ENCODE measurements around the gene SLC22A15.
A peak's percentile ranks its signal among the peaks of the same experiment; 100 is the strongest.
"Not testable (repeated sequence)": the region's sequence is repeated elsewhere in the genome, so short reads cannot be mapped to it uniquely, and the experiment has no call there.

SLC22A15 gene

DNA sequence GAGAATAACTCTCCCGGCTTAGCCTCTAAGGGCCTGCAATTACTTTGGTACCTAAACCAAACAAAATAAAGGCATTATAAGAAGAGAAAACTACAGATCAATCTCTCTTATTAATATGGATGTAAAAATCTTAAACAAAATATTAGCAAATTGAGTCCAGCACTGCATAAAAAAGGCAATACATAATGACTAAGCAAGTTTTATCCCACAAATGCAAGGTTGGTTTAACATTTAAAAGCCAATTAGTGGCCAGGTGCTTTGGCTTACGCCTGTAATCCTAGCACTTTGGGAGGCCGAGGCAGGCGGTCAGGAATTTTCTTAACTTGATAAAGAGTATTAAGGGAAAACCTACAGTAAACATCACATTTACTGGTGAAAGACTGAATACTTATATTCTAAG lies 67.8 kb downstream of the SLC22A15 start:
- no peak for DNase-seq

DNA sequence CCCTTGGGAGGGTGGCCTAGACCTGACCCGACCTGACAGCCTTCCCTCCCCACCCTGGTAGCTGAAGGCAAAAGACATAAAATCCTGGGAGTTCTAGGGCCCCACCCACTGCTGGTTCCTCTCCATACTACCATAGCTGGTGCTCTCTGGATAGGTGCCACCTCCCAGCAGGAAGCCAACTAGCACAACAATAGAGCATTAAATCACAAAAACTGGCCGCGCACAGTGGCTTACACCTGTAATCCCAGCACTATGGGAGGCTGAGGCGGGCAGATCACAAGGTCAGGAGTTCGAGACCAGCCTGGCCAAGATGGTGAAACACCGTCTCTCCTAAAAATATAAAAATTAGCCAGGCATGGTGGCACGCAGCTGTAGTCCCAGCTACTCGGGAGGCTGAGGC lies 70.6 kb downstream of the SLC22A15 start:
- not testable (repeated sequence) for DNase-seq

DNA sequence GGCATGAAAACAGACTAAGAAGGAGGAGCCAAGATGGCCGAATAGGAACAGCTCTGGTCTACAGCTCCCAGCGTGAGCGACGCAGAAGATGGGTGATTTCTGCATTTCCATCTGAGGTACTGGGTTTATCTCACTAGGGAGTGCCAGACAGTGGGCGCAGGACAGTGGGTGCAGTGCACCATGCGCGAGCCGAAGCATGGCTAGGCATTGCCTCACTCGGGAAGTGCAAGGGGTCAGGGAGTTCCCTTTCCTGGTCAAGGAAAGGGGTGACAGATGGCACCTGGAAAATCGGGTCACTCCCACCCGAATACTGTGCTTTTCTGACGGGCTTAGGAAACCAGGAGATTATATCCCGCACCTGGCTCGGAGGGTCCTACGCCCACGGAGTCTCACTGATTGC lies 75.6 kb downstream of the SLC22A15 start:
- DNase-seq: not testable (repeated sequence)

DNA sequence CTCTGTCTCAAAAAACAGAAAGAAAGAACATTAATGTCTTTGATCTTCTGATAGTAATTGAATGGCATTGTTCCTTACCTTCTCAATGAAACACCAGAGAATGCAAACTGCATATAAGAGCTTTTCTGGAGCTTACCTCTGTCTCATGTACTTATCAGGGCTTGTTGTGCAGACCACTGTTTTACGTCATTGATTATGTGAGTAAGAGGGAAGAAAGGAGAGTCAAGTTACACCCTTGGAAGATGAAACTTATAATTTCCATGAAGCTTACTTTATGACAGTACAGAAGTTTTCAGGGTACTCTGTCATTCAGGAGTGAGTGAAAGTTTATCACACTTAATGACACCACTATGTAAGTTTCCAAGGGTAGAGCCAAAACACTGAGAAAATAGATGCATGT lies 85.9 kb downstream of the SLC22A15 start:
- peak; percentile 23 for DNase-seq

DNA sequence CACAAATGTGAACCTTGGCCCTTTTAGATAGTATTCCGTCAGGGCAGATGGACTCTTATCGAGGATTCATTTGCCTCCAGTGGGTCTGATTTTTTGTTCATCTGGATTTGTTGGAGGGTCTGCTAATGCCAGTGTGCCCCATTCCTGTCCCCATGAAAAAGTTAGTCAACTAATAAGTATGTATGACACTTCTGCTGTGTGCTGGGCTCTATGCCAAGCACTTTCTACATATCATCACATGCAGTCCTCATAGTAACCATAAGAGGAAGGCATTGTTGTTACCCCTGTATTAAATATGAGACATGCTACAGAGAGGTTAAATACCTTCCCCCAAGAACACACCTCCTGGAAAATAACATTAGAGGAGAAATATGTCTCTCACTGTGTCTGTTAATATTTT lies 88.3 kb downstream of the SLC22A15 start:
- DNase-seq: peak; percentile 78

DNA sequence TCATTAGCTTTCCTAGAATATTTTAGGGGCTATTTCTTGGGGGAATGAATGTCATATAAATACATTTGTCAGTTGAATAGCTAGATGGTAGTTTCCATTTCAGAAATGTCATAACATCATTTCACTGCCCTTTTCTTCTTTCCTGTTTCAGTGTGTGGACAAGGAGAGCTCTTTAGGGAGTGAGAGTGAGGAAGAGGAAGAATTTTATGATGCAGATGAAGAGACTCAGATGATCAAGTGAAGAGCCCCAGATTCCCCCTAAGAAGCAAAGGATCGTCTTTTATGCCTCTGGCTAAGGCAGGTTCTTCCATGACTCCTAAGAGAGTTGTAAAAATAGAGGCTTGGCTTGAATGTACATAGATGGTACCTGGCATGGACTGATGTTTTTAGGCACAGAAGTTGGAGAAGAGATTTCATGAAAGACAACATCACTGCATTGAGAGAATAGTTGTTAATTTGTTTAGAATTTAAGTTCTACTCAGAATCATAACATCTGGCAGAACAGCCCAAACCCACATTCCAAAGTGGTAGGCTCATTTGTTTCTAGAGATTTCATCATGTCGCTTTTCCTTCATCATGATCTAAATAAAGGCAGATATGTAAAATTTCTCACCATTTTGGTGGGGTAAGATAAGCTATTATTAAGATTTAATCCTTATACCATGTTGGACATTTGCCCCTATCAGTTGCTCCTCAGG lies 90.7 kb downstream of the SLC22A15 start:
- peak; percentile 88 for DNase-seq

DNA sequence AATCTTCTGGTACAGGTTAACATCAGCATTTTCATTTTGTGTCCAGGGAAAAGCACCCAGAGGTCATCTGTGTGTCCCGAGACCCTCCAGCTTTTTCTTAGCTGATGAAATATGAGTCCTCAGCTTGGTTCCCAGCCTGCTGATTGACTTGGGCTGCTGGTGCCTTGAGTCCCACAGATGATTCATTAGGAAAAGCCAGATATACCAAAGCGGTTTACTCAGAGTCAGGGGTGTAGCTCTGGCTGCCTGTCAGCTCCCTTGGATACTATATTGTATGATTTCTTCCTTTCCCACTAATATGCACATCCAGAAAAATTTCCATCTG lies 91.2 kb downstream of the SLC22A15 start:
- DNase-seq: peak; percentile 93

DNA sequence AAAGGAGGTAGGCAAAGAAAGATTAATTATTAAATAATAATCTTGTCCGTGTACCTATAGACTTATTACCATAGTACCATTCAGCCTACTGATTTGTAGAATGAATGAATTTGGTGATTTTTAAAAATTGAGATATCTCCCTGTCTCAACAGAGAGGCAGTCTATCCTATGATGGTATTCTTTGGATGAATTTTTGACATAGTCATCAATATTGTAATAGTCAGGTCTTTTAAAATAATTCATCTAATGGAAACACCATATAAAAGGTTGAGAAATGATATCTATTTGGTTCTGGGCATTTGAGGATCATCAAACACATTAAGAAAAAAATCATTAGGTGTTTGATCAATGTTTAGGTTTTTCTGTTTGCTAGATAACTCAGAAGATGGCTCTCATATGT lies 99.3 kb downstream of the SLC22A15 start:
- DNase-seq: no peak

DNA sequence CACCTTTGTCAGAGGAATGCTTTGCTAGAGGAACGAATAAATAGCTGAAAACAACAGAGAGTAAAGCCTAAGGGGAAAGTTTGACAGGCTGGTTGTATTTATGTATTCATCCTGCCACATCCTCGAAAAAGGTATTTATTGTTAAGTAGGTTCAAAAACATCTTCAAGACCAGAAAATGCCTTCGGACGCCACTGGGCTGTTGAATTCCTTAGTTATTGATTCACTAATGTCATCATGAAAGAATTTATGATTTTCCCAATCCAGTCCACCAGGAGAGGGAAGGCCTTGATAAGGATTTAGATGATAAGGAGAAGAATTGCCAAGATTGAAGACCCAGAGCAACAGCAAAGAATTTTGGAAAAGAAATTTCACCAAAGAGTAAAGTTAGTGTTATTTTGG lies 99.7 kb downstream of the SLC22A15 start:
- DNase-seq: peak; percentile 56

DNA sequence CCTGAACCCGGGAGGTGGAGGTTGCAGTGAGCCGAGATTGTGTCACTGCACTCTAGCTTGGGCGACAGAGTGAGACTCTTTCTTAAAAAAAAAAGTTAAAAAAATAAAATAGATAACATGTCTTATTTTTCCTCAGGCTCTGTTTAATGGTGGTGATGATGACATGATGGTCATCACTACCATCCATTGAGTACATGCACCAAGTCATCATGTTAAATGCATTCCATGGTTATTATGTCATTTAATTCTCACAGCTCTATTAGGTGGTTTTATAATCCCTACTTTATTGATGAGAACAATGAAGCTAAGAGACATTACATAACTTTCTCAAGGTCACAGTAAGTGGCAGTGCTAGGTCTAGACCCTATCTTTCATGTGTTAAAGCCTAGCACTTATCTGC lies 100.5 kb downstream of the SLC22A15 start:
- DNase-seq: peak; percentile 42

DNA sequence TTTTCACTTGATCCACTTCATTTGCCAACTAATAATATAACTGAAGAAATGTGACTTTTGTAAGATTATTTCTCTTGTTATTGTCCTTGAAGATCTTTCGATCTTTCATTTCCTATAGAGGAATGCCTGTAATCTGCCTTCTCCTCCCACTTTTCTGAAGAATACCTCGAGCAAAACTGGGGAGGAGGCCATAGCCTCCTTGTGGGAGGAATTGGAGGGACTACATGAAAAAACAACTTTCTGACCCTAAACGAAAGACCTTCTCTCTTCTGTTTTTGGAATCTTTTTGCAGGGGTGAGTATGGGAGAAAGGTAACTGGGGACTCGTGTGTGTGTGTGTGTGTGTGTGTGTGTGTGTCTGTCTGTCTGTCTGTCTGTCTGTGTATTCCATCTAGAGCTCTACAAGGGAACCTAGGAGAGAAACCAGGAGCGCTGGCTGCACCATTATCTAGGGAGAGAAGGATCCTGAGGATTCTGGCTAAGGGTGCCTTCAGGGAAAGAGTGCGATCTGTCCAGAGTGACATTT lies 102.4 kb downstream of the SLC22A15 start:
- DNase-seq: no peak

DNA sequence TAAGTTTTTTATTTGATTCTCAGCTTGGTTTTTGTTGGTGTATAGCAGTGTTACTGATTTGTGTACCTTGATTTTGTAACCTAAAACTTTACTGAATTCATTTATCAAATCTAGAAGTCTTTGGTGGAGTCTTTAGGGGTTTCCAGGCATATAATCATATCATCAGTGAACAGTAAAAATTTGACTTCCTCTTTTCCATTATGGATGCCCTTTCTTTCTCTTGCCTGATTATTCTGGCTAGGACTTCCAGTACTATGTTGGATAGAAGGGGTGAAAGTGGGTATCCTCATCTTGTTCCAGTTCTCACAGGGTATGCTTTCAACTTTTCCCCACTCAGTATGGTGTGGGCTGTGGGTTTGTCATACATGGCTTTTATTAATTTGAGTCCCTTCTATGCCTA lies 111.3 kb downstream of the SLC22A15 start:
- DNase-seq: no peak

DNA sequence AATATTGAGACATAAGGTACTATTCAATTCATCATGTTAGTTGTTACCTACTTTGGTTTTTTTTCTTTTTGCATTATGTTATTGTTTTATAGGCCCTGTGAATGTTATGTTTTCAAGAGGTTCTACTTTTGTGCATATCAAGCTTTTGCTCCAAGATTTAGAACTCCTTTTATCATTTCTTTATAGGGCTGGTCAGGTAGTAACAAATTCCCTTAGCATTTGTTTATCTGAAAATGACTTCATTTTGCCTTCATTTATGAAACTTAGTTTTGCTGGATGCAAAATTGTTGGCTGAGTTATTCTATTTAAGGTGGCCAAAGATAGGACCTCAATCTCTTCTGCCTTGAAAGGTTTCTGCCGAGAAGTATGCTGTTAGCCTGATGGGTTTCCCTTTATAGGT lies 113.6 kb downstream of the SLC22A15 start:
- no peak for DNase-seq

DNA sequence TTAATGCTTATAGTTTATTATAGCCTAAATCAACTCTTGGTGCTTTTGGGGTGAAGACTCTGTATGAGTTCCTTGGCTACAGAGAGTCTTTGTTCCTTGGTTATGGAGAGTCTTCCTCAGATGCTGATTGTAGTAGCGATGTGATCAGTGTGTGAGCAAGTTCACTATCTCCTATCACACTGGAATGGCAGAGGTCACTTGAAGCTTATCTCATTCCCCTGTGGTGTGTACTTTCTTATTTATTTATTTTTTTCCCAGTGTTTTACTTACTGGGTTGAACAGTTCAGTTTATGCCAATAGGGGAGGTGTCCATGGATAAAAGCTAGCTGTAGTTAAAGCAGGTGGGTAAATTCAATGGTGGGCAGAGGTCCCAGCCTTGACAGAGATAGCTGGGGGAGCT lies 114.8 kb downstream of the SLC22A15 start:
- DNase-seq: no peak

DNA sequence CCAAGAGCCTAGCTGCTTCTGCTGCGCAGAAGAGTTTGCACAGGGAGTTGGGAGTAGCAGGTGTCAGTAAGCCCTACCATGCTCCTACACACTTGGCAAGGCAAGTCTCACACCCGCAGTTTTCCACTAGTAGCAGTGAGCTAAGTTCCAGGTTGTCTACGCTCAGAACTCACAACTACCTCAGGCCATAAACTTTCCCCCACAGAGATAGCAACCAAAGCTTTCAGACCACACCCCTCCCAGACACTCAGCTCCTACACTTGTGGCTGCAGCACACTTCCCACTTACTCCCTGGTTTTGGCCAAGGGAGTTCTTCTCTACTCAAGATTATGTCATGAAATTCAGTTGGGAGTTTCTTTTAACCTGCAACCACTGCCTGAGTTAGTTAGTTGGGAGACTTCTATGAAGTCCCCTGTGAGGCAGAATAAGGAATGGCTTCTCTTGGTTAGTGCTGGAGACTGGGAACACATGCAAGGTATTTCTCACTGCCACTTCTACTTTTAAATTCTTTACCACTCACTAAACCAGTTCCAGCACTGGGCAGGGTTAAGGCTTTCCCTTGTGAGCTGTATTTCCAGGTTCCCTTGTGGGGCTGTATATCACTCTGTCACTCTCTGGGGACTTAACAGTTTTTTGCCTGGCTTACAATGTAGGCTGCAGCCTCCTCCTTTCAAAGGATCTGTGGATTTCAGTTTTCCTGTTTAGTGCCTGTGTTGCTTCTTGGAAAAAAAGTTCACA lies 116.6 kb downstream of the SLC22A15 start:
- no peak for DNase-seq

DNA sequence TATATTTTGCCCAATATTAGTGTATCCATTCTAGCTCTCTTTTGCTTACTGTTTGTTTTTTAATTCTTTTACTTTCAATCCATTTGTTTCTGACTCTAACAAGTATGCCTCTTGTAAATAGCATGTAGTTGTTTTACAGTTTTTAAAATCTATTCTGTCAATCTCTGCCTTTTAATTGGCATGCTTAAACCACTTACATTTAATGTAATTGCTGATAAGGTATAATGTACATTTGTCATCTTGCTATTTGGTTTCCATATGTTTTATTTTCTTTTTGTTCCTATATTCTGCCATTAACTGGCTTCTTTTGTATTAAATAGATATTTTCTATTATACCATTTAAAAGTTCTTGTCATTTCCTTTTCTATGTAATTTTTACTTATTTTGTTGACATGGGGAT lies 118.7 kb downstream of the SLC22A15 start:
- no peak for DNase-seq

DNA sequence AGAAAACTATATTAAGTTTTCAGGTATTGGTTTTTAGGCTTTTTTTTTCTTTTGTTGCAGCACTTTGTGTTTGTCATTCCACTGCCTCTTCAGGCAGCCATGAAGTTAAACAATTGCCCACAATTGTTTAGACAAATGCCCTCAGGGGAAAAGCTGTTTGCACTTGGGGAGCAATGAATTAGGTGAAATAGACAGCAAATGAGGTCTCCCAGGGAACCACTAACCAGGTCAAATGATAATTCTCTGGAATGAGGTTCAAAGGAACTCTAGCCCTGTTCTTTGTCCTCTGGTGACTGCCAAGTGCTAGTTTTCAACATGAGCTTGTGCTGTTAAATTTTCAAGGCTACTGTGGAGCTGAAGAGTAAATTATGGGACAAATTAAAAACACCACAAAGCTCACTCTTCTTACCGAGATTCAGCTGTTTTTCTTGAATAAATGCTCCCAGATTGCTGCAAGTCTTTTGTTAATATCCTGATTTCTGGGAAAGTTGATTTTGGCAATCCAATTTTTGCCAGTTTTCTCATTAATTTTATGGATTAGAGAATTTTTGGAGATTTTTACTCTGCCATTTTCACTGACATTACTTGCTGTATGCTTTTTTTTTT lies 119.8 kb downstream of the SLC22A15 start:
- no peak for DNase-seq

DNA sequence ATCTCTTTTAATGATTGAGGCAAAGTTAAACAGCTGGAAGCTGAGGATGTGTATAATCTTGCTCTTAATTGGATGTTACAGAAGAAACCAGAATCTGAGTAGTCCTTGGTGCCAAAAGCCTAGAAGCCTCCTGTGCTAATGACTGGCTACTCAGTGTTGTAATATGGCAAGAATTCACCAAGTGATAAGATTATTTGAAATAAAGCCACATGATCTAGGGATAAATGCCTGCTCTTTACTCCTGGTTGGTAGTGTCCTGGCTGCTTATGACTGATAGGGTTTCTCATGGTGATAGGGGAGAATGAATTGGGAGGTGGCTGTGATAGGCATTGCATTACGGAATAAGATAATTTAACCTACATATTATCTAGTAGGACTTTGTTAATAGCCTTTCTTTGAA lies 121.3 kb downstream of the SLC22A15 start:
- no peak for DNase-seq

DNA sequence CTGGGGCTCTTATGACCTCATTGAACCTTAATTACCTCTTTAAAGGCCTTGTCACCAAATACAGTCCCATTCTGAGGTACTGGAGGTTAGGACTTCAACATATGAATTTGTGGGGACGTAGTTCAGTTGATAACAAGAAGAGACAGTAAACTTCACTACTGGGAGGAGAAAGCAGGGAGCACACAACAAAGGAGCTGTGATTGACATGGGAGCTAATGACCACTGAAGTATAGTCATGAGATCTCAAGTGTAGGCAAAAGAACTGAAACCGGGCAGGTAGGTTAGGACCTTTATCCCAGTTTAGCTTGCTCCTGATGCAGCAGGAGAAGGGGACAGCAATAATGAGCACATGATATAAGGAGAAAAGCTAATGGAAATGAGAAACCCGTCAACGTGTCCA lies 123.1 kb downstream of the SLC22A15 start:
- DNase-seq: no peak

DNA sequence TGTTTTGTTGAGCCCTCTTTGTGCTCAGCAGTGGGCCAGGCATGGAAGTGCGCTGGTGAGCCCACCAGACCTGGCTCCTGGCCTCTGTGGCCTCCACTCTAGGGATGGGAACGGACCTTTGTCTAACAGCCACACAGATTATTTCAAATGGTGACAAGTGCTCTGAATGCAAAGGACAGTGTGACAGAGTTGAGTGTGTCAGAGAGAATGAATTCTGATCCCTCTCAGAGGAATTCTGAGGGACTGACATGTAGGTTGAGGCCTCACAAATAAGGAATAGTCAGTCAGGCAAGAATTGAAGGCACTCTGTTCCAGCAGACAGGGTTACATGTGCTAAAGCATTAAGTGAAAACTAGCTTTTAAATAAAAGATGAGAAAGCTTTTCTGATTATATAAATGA lies 123.6 kb downstream of the SLC22A15 start:
- DNase-seq: no peak

DNA sequence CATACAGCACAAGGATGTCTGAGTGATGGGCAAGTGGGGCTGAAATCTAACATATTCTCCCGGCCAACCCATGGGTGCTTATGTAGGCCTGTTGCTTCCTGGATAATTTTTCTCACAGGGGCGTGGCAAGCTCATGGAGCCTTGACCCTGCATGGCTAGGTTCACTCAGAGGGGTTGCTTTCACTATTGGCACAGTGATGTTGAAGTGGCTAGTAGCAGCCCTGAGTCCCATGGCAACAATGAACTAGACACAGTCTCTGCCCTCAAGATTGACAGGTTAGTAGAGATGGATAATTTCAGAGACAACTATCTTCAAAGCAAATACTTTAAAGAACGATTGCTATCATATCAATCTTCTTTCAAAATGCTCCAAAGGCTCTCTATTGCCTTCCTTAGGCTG lies 128.4 kb downstream of the SLC22A15 start:
- no peak for DNase-seq

DNA sequence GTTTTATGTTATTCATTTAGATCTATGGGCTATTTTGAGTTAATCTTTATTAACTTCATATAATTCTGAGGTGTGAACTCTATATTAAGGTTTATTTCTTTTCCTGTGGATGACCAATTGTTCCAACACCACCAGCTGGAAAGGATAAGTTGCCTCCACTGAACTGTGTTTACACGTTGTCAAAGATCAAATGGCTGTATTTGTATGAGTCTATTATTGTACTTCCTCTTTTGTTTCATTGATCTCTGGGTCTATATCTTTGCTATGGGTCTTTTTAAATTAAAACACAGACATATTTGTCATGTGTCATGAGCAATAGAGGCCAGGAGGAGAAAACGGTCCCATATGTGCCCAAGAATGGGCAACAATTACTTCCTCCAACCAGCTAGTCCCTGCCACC lies 129.7 kb downstream of the SLC22A15 start:
- no peak for DNase-seq

DNA sequence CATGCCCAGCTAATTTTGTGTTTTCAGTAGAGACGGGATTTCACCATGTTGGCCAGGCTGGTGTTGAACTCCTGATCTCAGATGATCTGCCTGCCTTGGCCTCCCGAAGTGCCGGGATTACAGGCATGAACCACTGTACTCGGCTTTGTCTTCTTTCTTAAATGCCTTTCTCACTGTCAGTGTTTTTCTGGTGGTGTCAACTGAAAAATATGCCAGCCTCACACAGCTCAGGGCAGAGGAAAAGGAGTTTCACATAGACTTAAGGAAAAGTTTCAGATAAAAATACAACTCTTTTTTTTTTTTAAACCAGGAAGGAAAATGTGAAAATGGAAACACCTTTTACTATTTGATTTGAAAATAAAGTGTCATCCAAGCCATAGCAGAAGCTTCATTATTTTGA lies 130.3 kb downstream of the SLC22A15 start:
- DNase-seq: no peak

DNA sequence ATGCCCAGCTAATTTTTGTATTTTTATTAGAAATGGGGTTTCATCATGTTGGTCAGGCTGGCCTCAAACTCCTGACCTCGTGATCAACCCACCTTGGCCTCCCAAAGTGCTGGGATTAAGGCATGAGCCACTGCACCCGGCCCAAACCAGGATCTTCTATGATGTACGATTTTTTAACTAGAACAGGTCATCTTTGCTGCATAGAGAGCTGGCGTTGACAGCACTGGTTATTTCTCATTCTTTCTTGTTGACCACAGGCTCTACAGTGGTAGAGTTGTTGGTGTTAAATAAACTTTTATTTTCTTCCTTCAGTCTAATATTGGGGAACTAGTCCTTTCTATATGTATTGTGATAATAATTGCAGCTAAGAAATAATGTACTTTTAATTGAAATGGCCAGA lies 131.1 kb downstream of the SLC22A15 start:
- DNase-seq: peak; percentile 59

Data from fibroblast of skin of right biceps (primary cell).